ENCODE measurements around the gene HSPG2. TPM values are rescaled to one million over a fixed set of nuclear protein-coding genes. Genes with fewer than 3 reads are reported as not detected.

Gene HSPG2
- total RNA-seq, 4 donors from 2014 or later, result 75.7 to 239 (median 96.8) TPM

- no peaks in the 10 kb centered on the region for H3K27me3 ChIP-seq
- no peak for TF ChIP-seq CTCF (IDR thresholded peaks at IDR 0.05)
- no peak for TF ChIP-seq POLR2A (IDR thresholded peaks at IDR 0.05)
- no peak for DNase-seq
- H3K27ac ChIP-seq, result no peak overlapping the region
- peaks cover 45 to 46% of the 10 kb centered on the region in 2 donors for H3K36me3 ChIP-seq
- 89 to 92% methylated on average over 15 to 27 of the region's 27 CpGs for WGBS, 2 donors
- intact Hi-C loops (cut with DNase I), result no loop called here
- H3K4me3 ChIP-seq (replicated peaks in 1 of 3), result no peak overlapping the region
- no peaks in the 10 kb centered on the region for H3K9me3 ChIP-seq
- H3K4me1 ChIP-seq, result peaks cover 2 to 5% of the 10 kb centered on the region in 2 donors
Observed at GRCh38 chr1:21864730-21865129, 72.4 kb downstream of the HSPG2 start.

- Histone ChIP-seq H3K27ac (no peak overlapping the region), H3K4me3 (replicated peaks in 1 of 3) (no peak overlapping the region), H3K4me1 (no peaks in the 10 kb centered on the region), H3K36me3 (peaks cover 52% of the 10 kb centered on the region in 2 donors), H3K9me3 (no peaks in the 10 kb centered on the region), H3K27me3 (no peaks in the 10 kb centered on the region)
- no peak for DNase-seq
- WGBS, 2 donors, result 91 to 96% methylated on average over 7 to 9 of the region's 12 CpGs
- intact Hi-C loops (cut with DNase I), result no loop called here
- TF ChIP-seq CTCF (IDR thresholded peaks at IDR 0.05), result no peak
- no peak for TF ChIP-seq POLR2A (IDR thresholded peaks at IDR 0.05)
Observed at GRCh38 chr1:21863981-21864380, 73.1 kb downstream of the HSPG2 start.

- no peak for DNase-seq
- no peaks in the 10 kb centered on the region for H3K27me3 ChIP-seq
- no peak overlapping the region for H3K27ac ChIP-seq
- WGBS, 2 donors, result 94 to 96% methylated on average over 19 of the region's 19 CpGs
- no peaks in the 10 kb centered on the region for H3K9me3 ChIP-seq
- intact Hi-C loops (cut with DNase I), result no loop called here
- H3K4me1 ChIP-seq, result no peaks in the 10 kb centered on the region
- H3K4me3 ChIP-seq (replicated peaks in 1 of 3), result no peak overlapping the region
- no peak for TF ChIP-seq POLR2A (IDR thresholded peaks at IDR 0.05)
- no peak for TF ChIP-seq CTCF (IDR thresholded peaks at IDR 0.05)
- peaks cover 69 to 74% of the 10 kb centered on the region in 2 donors for H3K36me3 ChIP-seq
Observed at GRCh38 chr1:21861602-21862429, 75.3 kb downstream of the HSPG2 start.

GRCh38 chr1:21860971-21861370, 76.1 kb downstream of the HSPG2 start:
- Histone ChIP-seq H3K27me3 (no peaks in the 10 kb centered on the region), H3K9me3 (no peaks in the 10 kb centered on the region), H3K27ac (no peak overlapping the region), H3K4me3 (replicated peaks in 1 of 3) (no peak overlapping the region), H3K36me3 (peaks cover 77 to 82% of the 10 kb centered on the region in 2 donors), H3K4me1 (no peaks in the 10 kb centered on the region)
- intact Hi-C loops (cut with DNase I), result no loop called here
- TF ChIP-seq CTCF (IDR thresholded peaks at IDR 0.05), result no peak
- TF ChIP-seq POLR2A (IDR thresholded peaks at IDR 0.05), result no peak
- no peak for DNase-seq
- WGBS, 2 donors, result 88 to 97% methylated on average over 3 of the region's 3 CpGs

- Histone ChIP-seq H3K36me3 (peaks cover 82 to 85% of the 10 kb centered on the region in 2 donors), H3K27me3 (no peaks in the 10 kb centered on the region), H3K9me3 (no peaks in the 10 kb centered on the region), H3K4me3 (replicated peaks in 1 of 3) (no peak overlapping the region), H3K27ac (no peak overlapping the region), H3K4me1 (no peaks in the 10 kb centered on the region)
- no peak for DNase-seq
- intact Hi-C loops (cut with DNase I), result no loop called here
- 94 to 97% methylated on average over 8 to 10 of the region's 10 CpGs for WGBS, 2 donors
- TF ChIP-seq CTCF (IDR thresholded peaks at IDR 0.05) (no peak), POLR2A (IDR thresholded peaks at IDR 0.05) (no peak)
Observed at GRCh38 chr1:21859669-21860179, 77.4 kb downstream of the HSPG2 start.

Measured in thyroid gland (tissue), 4 donors.